G401.6 (cell line): Measurements from ENCODE around the gene TRIM2.

Source experiments
- FAIRE-seq: peaks from 2 replicates; lab custom pipeline; 2012; peaks lifted over from hg19 to GRCh38; lab: Jason Lieb, UNC

TRIM2 gene

DNA sequence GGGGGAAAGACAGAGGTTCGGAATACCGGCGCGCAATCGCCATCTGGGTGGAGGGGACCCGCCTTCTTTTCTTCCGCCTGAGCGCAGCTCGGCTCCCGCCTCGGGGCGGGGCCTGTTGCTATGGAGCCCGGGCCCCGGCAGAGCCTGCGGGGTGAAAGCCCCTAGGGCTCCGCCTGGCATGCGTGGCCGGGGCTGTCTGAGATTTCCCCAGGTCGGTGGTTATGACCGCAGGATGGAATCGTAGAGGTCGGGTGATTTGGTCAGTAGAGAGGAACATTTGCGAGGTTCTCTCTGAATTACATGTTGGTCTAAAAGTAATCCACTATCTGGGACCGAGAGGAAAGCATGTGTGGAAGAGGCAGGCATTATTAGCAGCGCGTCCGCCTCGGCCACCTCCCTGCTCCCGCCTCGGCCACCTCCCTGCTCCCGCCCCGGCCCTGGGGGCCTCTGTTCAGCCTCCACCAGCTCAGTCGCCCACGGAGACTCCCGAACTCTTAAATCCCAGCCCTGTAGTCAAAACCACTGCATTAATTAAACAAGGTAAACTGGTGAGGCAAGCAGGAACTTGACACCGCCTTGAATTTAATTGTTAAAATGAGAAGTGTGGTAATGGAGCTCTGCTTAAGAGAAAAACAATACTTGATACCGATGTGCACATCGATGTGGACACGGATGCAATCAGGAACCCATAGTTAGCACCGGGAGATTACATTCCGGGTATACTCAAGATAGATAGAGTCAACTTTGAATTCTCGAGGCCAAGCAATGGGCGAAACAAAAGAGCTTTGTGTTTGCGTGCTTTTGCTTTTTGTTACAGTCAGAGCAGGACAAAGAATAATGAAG is 45.2 kb downstream of the TRIM2 start:
- no peak for FAIRE-seq

DNA sequence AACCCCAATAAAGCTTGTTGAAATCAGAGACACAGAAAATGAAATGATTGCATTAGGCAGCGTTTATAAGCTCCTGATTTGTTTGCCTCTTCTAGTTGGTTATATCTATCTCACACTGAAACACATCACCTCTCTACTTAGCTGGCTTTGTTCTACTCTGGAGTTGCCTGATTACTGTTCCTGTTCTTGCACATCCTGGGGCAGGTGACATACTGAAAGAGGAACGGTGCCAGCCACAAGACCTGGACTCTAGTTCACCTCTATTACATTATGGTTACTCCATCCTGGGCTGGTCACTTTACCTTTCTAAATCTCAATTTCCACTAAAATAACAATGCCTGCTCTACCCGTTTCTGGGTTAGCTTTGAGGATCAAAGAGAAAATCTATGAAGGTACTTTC is 47.9 kb downstream of the TRIM2 start:
- FAIRE-seq = no peak

DNA sequence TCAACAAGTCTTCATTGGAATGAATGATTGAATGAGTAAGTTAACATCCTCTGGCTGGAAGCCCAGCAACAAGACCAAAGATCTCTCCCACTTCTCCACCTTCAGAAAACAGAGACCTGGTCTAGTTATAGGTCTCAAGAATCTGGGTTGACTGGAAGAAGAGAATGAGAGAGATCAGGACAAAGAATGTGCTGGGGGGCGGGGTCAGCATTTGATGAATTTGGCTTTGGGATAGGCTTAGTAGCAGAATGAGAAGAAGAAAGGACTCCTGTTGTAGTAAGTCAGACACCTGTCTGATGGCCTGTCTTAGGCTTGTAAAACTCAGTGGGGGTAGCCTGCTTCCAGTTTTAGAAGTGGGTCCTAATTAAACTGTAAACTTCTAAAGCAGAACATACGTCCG is 51.0 kb downstream of the TRIM2 start:
- FAIRE-seq = no peak

DNA sequence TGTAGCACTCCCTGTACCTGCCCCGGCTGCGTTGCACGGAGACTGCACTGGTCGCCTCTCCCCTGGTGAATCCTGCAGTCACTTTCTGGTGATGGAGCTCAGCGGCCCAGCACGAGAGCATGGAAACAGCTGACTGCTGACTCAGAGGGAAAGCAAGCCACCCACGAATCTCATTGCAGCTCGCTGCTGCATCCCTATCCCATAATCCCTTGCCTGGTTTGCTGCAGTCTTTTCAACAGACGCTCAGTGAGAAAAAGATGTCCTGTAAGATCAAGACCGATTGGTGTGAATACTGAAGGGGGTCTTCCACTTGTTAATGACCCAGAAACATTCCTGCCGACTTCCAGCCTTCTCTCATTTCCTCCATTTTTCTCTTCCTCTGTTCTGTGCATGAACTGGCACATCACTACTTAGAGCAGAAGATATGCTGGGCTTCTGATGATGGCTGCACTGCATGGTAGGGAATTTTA is 52.9 kb downstream of the TRIM2 start:
- no peak for FAIRE-seq

DNA sequence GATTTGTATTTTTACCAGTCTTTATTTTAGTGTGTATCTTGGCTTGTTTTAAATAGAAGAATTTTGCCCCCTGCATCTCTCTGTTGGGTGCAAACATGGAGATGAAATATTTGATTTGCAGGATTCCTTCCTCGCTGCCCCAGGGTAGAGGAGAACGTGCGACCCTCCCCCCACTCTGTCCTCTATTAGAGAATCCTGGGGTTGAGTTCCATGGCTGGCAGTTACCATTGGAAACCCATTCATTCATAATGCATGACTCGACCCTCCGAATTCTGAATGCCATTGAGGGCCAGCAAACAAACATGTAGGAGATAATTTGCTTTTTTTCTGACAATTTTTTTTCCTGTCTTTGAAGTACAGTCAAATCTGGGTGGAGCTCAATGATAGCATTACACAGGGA is 53.7 kb downstream of the TRIM2 start:
- FAIRE-seq = no peak

DNA sequence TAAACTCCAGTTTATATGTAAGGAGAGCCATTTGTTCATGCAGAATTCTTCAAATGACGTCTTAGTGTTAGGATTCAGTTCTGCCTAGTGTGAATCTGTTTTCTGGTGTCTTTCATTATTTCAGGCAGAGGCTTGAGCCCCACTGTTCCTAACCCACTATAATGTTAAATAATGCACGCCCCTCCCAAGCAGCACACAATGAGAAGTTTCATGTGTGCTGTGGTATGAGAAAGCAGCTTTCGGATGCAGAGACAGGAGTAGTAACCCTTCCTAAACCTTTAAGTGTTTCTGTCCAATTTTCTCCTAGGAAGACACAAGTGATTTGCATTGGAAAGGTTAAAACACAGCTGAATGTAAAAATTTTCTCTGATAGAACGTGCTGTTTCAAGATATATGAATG is 54.5 kb downstream of the TRIM2 start:
- FAIRE-seq = no peak

DNA sequence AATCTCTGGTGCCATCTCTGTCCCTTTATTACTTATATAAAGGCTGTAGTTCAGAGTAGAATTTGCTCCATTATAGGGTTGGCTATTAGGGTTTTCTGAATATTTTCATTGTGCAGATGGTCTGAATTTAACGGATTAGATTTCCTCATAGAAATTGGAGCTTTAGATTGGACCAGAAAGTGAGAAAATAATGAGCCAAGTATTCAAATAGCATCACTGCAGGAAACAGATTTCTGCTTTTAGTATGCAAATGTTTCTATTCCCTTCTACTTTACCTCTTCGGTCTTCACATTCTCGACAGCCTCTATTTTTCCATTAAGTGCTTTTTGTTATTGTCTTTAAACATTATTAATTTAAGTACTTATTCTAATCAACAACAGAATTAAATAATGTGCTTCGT is 55.4 kb downstream of the TRIM2 start:
- FAIRE-seq = no peak

DNA sequence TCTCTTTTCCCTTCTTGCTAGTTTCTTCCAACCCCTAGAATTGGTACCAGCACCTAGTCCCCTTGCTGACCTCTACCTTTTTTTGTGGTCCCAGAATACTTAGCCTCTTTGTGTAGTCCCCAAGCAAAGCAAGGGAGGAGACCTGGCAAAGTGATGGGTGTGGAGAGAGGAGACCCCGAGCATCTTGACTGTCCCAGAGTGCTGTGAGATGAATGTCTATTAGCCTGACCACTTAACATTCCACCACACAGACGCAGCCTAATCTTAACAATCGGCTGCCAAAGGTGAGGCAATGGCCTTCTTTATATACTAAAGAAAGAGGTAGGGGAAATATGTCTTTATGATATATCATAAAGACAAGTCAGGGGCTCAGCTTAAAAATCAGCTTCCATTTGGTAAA is 55.9 kb downstream of the TRIM2 start:
- no peak for FAIRE-seq

DNA sequence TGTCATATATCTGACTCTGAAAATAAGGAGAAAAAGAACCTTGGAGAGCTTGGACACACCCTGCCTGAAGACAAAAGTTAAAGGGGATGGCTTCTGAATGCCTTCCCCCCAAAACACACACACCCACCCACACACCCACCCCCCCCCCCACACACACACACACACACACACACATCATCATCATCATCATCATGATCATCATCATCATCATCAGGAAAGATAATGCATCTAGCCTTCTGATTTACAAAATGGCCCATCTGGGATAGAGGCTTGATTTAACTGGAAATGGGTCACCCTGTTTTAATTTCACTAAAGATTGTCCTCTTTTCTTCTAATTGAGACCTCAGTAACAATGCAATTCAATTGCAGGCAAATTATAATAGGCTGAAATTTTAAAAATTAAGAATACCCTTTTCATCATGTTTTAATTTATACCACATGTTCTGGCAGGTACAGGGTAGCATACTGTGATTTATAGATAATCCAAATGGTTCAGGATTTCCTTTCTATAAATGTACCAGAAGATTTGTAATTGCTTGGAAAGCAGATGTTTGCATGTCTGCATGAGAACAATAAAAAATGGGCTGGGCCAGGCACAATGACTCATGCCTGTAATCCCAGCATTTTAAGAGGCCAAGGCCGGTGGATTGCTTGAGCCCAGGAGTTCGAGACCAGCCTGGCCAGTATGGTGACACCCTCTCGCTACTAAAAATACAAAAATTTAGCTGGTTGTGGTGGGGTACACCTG is 56.5 kb downstream of the TRIM2 start:
- no peak for FAIRE-seq

DNA sequence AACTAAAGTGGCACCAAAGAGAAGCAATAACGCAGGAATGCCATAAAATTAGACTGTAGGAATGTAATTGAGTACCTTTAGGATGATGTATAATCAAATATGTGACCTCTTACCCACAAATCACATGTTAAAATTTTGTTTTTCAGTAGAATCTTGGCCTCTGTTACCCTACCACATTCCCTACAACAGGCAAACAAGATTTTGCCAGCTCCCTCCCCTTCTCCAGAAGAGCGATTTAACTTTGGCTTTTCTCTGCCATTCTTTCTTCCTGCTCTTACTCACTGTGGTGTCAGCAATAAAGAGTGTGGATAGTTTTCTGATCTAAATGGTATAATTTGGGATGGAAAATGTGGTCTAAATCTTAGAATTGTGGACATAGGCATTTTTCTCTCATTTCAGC is 57.2 kb downstream of the TRIM2 start:
- no peak for FAIRE-seq

DNA sequence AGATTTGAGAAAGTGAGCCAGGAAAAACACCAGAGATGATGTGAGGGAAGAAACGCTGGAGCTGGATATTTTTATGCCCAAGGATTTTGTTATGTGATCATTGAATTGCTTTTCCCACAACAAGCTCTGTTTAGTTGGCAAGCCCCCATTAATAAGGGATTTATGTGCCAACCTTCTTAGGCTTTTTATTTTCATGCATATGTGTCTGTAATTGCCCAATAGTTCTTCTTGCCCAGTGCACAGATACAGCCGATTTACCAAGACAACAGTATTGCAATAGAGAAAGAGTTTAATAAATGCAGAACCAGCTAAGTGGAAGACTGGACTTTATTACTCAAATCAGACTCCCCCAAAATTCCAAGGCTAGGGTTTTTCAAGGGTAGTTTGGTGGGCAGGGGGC is 57.7 kb downstream of the TRIM2 start:
- no peak for FAIRE-seq

DNA sequence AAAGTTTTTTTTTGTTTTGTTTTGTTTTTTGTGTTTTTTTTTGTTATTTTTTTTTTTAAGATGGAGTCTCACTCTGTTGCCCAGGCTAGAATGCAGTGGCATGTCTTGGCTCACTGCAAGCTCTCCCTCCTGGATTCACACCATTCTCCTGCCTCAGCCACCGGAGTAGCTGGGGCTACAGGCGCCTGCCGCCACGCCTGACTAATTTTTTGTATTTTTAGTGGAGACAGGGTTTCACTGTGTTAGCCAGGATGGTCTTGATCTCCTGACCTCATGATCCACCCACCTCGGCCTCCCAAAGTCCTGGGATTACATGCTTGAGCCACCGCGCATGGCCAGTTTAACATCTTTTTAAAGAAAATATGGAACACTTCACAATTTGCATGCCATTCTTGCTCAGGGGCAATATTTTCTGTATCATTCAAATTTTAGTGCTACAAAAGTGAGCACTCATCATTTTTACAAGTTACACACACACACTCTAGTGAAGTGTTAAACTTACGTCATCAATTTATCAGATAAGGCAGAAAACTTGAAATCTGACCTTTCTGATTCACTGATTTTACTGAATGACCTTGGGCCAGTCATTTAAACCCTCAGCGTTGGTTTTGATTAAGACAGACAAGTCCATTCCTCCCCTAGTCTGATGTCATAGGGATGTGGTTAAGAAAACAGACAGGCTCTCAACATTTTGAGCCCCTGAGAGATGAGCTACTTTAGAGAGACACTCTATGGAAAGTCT is 61.2 kb downstream of the TRIM2 start:
- FAIRE-seq = no peak

DNA sequence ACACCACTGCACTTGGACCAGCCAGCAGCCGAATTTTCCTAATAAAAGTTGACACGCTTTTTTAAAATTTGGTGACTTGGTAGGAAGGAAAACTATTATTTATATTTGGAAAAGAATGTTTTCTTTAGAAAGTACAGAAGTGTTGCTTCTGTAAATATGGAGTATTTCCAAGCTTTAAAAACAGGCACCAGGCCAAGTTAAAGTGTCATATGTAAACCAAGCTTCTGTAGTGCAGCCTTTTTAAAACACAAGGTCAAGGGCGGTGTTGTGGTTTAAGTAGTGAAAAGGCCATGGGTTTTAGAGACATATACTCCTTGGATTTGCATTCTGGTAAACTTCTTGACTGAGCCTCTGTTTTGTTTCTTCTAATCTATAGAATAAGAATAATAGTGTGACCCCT is 62.7 kb downstream of the TRIM2 start:
- FAIRE-seq = no peak

DNA sequence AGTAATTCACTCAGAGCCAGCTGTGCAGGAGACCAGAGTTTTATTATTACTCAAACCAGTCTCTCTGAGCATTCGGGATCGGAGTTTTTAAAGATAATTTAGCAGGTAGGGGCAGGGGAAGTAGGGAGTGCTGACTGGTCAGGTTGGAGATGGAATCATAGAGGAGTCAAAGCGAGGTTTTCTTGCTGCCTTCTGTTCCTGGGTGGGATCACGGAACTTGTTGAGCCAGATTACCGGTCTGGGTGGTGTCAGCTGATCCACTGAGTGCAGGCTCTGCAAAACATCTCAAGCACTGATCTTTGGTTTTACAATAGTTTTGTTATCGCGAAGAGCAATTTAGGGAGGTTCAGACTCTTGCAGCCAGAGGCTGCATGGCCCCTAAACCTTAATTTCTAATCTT is 63.6 kb downstream of the TRIM2 start:
- FAIRE-seq = no peak

DNA sequence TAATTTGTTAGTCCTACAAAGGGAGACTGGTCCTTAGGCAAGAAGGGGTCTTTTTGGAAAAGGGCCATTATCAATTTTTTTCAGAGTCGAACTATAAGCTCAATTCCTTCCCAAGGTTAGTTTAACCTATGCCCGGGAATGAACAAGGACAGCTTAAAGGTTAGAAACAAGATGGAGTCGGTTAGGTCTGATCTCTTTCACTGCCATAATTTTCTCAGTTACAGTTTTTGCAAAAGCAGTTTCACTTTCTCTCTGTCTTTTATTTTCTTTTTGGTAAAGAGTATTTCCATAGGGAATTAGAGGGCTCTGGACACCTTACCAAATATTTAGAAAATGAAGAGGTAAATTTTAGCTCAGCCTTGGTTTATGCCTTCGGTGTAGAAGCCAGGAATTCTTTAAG is 64.1 kb downstream of the TRIM2 start:
- FAIRE-seq = no peak

DNA sequence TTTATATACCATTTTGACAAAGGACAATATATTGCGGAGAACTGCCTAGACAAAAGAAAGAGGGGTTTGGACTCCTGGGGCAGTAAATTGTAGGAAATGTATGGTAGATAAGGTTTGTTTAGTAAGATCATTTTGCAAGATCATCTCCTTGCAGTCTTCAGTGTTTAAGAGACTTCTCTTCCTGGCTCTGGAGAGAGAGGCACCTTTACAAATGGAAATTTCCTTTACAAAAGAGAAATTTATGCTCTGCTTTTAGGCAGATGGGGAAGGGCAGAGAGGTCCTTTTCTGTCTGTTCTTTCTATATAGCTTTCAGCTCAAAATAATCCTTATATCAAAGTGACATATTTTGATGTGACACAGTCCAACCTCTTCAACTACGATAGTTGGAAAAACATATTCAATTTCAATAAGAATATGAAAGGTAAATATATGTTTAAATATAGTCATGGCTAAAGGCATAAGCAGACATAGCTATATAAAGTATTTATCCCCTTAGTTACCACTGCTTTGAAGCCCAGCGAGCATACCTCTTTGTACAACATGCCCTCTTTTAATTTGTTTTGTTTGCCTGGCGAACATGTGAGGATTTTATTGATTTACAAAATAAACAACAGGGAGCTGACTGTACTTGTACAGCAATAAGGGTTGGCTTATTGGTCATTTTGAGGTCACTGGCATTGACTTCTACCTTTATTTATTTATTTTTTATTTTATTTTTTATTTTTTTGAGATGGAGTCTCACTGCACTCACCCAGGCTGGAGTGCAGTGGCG is 65.2 kb downstream of the TRIM2 start:
- FAIRE-seq = no peak

DNA sequence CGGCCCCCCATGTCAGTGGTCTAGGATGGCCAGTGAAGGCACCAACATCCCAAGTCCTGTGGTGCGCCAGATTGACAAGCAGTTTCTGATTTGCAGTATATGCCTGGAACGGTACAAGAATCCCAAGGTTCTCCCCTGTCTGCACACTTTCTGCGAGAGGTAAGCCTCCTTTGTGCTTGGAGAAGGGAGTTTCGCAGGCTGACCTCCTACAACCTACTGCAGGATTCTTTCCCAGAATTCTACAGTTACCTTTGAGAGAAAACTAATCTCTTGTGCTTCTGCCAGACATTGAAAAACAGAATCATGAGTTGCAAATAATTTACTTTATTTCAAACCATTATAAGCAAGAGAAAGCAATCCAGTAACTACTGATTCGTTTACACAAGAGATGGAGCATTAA is 66.1 kb downstream of the TRIM2 start:
- no peak for FAIRE-seq

DNA sequence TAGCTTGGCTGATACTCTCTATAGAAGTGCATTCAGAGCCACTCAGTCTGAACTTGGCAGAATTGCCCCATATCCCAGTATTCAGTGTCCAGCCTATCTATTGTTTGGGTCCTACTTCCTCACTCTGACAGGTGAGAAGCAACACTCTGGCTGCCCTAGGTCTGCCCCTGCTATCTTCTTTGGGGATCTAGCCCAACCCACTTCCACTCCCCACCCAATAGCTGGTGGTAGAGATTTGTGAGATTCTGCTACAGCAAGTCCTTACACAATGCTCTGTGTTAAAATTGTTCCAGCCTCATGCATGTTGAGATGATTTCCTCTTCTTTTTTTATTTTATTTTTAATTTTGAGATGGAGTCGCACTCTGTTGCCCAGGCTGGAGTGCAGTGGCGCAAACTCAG is 67.6 kb downstream of the TRIM2 start:
- FAIRE-seq = no peak

DNA sequence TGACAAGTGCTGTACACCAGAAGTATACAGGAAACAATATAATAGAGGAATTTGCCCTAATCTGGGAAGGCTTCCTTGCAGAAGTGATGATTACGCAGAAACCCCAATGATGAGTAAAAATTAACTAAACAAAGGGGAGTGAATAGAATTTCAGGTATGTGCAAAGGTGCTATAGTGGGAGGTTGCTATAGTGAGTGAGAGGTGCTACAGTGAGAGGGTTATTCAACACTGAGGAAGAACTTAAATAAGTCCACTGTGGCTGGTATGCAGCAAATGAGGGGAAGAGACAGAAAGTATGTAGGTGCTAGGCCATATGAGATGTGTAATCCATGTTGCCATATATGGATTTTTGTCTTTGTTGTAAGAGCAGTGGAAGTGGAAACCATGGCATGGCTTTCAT is 69.5 kb downstream of the TRIM2 start:
- no peak for FAIRE-seq

DNA sequence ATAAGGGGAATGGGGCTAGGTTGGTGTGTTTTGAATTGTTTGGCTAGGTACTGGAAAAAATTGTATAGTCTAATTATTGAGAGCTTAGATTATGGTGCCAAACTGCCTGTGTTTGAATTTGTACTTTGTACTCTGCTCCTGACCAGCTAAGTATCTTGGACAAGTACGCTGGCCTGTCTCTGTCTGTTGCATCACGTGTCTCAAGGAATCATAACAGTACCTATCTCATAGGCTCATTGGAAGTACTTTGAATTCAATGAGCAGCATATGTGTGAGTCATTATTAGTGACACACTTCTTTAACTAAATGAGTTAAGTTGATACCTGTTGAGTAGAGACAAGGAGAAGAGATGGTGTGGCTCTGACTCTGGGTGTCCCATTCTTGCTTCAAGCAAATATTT is 70.7 kb downstream of the TRIM2 start:
- no peak for FAIRE-seq

DNA sequence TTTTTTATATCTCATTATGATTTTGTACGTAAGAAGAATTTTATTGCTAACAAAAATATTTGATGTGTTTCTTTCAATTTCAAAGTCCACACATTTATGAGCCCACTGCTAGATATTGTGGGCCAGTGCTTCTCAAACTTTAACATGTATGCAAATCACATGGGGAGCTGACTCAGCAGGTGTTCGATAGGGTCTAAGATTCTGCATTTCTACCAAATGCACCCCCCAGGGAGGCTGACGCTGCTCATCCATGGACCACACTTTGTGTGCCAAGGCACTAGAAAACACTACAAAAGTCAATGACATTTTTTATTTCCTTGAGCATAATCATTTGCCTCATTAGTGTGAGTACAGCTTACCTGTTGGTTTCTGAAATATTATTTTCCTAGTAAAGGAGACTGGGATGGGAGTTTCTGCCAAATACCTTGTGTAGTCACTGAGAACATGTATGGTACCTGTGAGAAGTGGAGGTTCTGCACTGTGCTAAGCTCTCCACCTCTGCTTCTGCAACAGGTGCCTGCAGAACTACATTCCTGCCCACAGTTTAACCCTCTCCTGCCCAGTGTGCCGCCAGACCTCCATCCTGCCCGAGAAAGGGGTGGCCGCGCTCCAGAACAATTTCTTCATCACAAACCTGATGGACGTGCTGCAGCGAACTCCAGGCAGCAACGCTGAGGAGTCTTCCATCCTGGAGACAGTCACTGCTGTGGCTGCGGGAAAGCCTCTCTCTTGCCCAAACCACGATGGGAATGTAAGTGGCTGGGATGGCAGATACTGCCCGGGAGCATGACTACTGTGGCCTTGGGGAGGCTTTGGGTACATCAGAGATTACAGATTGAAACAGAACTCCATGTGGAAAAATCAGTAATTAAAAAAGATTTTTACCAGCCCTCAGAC is 71.4 kb downstream of the TRIM2 start:
- FAIRE-seq = no peak
